ENCODE results near the gene IL25. TPM values are rescaled to one million over a fixed set of nuclear protein-coding genes. Genes with fewer than 3 reads are reported as not detected.

The IL25 gene
- total RNA-seq, 3 donors from 2014 or later (not counting 1 experiment from before 2014, with no cell fraction given): not detected

DNA sequence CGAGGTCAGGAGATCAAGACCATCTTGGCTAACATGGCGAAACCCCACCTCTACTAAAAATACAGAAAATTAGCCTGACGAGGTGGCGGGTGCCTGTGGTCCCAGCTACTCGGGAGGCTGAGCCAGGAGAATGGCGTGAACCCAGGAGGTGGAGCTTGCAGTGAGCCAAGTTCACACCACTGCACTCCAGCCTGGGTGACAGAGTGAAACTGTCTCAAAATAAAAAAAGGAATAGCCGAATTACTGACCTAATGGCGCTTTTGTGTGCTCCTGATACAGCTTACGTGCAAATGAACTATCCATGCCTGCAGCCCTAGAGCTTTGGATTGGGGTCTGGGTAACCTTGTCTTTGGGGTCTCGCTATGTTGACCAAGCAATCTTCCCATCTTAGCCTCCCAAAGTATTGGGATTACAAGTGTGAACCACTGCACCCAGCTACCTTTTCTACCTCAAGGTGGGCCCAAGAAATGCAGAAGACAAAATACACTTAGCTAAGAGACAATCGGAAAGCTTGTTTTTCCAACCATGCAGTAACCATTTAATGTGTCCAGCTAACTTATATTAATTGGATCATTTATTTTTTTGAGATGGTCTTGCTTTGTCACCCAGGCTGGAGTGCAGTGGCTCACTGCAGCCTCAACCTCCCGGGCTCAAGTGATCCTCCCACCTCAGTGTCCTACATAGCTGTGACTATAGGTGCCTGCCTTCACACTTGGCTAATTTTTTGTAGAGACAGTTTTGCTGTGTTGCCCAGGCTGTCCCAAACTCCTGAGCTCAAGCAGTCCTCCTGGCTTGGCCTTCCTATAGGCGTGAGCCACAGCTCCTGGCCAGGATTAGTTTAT is 45.9 kb upstream of the IL25 start:
- no peak for ATAC-seq
- Mint-ChIP-seq H3K27me3 (ENCODE audit: low read depth in 2 of 2) (no peaks in the 10 kb centered on the region), H3K36me3 (no peaks in the 10 kb centered on the region), H3K4me1 (peaks cover 16 to 17% of the 10 kb centered on the region in 2 donors), H3K4me3 (no peak overlapping the region), H3K9me3 (no peaks in the 10 kb centered on the region), H3K27ac (peak overlapping the region in 1 of 2 donors; percentile 15)
- 89% methylated on average over 13 of the region's 13 CpGs for WGBS (ENCODE audit: insufficient coverage)
- Histone ChIP-seq H3K36me3 (ENCODE audit: control insufficient read depth, insufficient read depth, low read length) (peaks cover 28% of the 10 kb centered on the region), H3K27me3 (ENCODE audit: control insufficient read depth, insufficient read depth, low read length) (no peaks in the 10 kb centered on the region), H3K4me3 (ENCODE audit: low read length) (no peak overlapping the region), H3K27ac (ENCODE audit: low read length) (no peak overlapping the region), H3K9me3 (ENCODE audit: control insufficient read depth, insufficient read depth, low read length) (no peaks in the 10 kb centered on the region), H3K4me1 (ENCODE audit: control insufficient read depth, insufficient read depth, low read length) (peaks cover 14% of the 10 kb centered on the region)
- DNase-seq: no peak
- TF ChIP-seq, protein P1, sequence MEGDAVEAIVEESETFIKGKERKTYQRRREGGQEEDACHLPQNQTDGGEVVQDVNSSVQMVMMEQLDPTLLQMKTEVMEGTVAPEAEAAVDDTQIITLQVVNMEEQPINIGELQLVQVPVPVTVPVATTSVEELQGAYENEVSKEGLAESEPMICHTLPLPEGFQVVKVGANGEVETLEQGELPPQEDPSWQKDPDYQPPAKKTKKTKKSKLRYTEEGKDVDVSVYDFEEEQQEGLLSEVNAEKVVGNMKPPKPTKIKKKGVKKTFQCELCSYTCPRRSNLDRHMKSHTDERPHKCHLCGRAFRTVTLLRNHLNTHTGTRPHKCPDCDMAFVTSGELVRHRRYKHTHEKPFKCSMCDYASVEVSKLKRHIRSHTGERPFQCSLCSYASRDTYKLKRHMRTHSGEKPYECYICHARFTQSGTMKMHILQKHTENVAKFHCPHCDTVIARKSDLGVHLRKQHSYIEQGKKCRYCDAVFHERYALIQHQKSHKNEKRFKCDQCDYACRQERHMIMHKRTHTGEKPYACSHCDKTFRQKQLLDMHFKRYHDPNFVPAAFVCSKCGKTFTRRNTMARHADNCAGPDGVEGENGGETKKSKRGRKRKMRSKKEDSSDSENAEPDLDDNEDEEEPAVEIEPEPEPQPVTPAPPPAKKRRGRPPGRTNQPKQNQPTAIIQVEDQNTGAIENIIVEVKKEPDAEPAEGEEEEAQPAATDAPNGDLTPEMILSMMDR (IDR thresholded peaks at IDR 0.05): no peak
- intact Hi-C loops (cut with micrococcal nuclease): loop anchor here (5.0 to 10.0 kb wide), 2 partner anchors 62 to 236 kb away; no protein-coding TSS in a partner anchor

DNA sequence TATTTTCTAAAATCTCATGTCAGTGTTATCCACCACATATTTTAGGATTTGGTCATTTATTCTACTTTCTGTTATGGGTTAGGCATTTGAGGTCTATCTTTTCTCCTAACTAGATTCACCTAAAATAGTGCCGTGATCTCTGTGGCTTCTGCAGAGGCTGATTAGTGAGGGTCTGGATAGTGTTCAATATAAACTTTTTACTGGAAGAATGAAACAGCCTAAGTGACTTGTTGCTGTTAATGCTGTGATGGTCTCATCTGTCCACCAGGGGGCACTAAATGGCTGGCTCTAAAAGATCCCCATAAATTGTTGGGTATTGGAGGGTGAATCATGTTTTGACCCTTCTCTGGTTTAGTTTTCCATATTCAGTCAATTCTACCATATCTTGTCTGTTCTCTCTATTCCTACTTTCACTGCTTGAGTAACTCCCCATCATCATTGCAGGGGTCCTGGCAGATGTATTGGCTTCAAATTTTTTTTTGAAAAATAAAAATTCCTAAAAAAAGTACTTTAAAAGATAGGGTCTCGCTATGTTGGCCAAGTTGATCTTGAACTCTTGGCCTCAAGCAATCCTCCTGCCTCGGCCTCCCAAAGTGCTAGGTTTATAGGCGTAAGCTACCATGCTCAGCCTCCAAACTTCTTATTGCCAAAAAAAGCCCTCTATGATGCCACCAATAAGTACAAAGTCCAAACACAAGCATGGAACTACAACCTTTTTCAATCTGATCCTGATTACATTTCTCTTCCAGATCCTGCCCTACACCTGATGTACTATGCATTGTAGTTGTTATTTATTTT is 44.5 kb upstream of the IL25 start:
- DNase-seq (peak in 1 of 2 donors; percentile 86), ATAC-seq (peak; percentile 73 to 92 (median 86))
- no peak overlapping the region for H3K27ac Mint-ChIP-seq

GRCh38 chr14:23335623-23336022 is 37.0 kb upstream of the IL25 start:
- H3K27me3 Mint-ChIP-seq (ENCODE audit: low read depth in 2 of 2): peaks cover 13 to 40% of the 10 kb centered on the region in 2 donors
- intact Hi-C loops (cut with micrococcal nuclease): no loop called here
- Histone ChIP-seq H3K4me3 (ENCODE audit: low read length) (no peak overlapping the region), H3K4me1 (ENCODE audit: control insufficient read depth, insufficient read depth, low read length) (no peaks in the 10 kb centered on the region), H3K27me3 (ENCODE audit: control insufficient read depth, insufficient read depth, low read length) (no peaks in the 10 kb centered on the region), H3K36me3 (ENCODE audit: control insufficient read depth, insufficient read depth, low read length) (no peaks in the 10 kb centered on the region), H3K9me3 (ENCODE audit: control insufficient read depth, insufficient read depth, low read length) (no peaks in the 10 kb centered on the region), H3K27ac (ENCODE audit: low read length) (no peak overlapping the region)
- H3K36me3 Mint-ChIP-seq: no peaks in the 10 kb centered on the region
- WGBS (ENCODE audit: insufficient coverage): 90% methylated on average over 5 of the region's 5 CpGs
- no peak overlapping the region for H3K27ac Mint-ChIP-seq
- no peak for ATAC-seq
- H3K4me1 Mint-ChIP-seq: no peaks in the 10 kb centered on the region
- no peak overlapping the region for H3K4me3 Mint-ChIP-seq
- H3K9me3 Mint-ChIP-seq: no peaks in the 10 kb centered on the region
- TF ChIP-seq, protein P1 (IDR thresholded peaks at IDR 0.05): no peak
- DNase-seq: no peak

More for the DNA sequence above, 44.5 kb upstream of the IL25 start:
- H3K27me3 Mint-ChIP-seq (ENCODE audit: low read depth in 2 of 2): no peaks in the 10 kb centered on the region
- H3K4me3 Mint-ChIP-seq: no peak overlapping the region
- peaks cover 25% of the 10 kb centered on the region for H3K36me3 ChIP-seq (ENCODE audit: control insufficient read depth, insufficient read depth, low read length)
- H3K27me3 ChIP-seq (ENCODE audit: control insufficient read depth, insufficient read depth, low read length): no peaks in the 10 kb centered on the region
- H3K36me3 Mint-ChIP-seq: no peaks in the 10 kb centered on the region
- no peak overlapping the region for H3K27ac ChIP-seq (ENCODE audit: low read length)
- no peak overlapping the region for H3K4me3 ChIP-seq (ENCODE audit: low read length)
- H3K9me3 ChIP-seq (ENCODE audit: control insufficient read depth, insufficient read depth, low read length): no peaks in the 10 kb centered on the region
- peaks cover 3 to 4% of the 10 kb centered on the region in 2 donors for H3K4me1 Mint-ChIP-seq
- 60% methylated on average over 3 of the region's 4 CpGs for WGBS (ENCODE audit: insufficient coverage)
- no peaks in the 10 kb centered on the region for H3K9me3 Mint-ChIP-seq
- intact Hi-C loops (cut with micrococcal nuclease): loop anchor here (5.0 to 10.0 kb wide), 2 partner anchors 63 to 234 kb away; no protein-coding TSS in a partner anchor
- H3K4me1 ChIP-seq (ENCODE audit: control insufficient read depth, insufficient read depth, low read length): peaks cover under 1% of the 10 kb centered on the region
- TF ChIP-seq, protein P1 (IDR thresholded peaks at IDR 0.05): peak; percentile 92

All from natural killer cell (primary cell).